H54 (cell line): Measurements from ENCODE around the gene TBXAS1.

ENCODE experiments used
- DNase-seq: peaks from one replicate; pipeline ENCODE4 v3.0.0; 2011; ENCODE audit warnings: low spot score, mixed read lengths; ENCODE audit not compliant: insufficient read length
- FAIRE-seq: peaks from 3 replicates; lab custom pipeline; 2011; peaks lifted over from hg19 to GRCh38; lab: Jason Lieb, UNC
- POLR2A ChIP-seq: IDR thresholded peaks from 2 replicates; pipeline ENCODE4 v1.6.1; 2011; ENCODE audit warnings: low read depth, mild to moderate bottlenecking, low read length

The TBXAS1 gene

DNA sequence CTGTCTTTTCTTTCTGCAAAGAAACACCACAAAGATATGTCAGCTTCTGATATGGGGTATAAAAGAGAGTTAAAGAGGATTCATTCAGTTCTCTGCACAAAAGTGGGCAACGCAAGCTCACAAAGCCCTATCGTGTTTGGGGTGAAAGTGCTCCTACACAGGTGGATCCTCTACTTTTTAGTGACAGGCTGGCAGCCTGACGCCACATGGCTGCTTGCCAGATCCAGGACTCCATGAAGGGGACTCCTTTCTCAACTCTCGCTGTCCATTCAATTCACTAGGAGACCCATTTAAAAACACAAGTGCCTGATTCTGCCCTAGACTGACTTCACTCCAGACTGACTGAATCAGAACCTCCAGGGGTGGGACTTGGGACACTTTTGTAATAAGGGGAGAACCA is 225.7 kb downstream of the TBXAS1 start:
- DNase-seq (no peak), FAIRE-seq (no peak)
- TF ChIP-seq POLR2A = no peak

DNA sequence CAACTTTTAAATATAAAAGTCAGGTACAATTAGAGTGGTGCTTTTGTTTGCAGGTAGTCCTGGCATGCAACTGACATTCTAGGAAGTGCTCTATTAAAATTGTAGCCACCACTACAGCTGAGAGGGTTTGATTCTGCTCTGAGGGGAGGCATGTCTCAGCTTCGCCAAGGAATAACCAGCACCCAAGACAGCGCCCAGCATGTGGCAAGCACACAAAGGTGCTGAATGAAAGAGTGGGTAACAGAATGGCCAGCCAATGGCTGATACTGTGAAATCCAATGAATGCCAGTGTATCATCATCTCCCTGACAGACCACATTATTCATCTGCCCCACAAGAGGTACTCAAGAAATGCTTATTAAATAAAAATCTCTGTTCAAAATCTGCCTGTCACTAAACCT is 226.8 kb downstream of the TBXAS1 start:
- TF ChIP-seq POLR2A = no peak
- no peak for DNase-seq
- no peak for FAIRE-seq

DNA sequence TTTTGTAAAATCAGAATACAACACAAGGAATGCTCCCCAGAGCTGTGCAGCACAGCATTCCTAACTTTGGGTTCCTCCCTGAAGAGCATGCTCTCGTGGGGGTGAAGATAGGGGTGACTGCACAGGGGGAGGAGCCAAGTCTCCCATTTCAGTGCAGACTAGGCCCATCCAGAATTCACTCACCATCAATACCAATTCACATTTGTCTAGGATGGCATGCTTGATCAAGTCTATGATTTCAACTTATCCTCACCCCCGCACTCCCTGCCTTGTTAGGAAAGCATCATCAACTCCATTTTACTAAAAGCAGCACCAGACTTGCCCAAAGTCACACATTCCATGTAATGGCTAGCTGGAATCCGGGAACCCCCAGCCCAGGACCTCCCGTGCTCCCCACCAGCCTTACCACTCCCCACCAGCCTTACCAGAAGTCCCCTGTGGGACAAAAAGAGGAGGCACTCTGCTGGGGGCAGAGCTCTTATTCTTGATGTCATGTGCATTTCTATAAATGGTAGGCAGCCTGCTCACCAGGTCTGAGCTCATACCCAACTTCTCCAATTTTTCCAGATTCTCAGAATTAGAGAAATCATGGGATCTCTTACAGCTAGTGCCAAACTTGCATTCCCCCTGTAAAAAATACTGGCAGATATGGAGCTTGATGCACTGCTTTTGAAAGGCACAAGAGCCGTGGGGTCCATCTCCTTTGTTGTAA is 227.5 kb downstream of the TBXAS1 start:
- DNase-seq (no peak), FAIRE-seq (no peak)
- TF ChIP-seq POLR2A = no peak

DNA sequence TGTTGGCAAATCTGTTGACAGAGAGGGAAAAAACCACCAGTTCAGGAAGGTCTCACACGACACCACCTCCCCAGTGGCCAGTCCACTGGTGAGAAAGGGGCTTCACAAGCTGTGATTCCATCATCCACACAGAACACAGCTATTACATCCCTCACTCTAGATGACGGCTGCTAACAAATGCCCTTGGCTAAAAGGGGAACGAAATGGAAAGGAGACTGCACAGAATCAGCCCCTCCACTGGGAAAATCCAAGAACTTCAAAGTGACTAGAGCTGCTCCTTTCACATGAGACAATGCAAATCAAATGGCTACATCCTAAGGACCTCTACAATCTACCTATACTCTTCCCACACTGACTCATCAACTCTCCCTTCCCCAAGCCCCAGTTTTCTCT is 228.1 kb downstream of the TBXAS1 start:
- TF ChIP-seq POLR2A = no peak
- DNase-seq = no peak
- no peak for FAIRE-seq

DNA sequence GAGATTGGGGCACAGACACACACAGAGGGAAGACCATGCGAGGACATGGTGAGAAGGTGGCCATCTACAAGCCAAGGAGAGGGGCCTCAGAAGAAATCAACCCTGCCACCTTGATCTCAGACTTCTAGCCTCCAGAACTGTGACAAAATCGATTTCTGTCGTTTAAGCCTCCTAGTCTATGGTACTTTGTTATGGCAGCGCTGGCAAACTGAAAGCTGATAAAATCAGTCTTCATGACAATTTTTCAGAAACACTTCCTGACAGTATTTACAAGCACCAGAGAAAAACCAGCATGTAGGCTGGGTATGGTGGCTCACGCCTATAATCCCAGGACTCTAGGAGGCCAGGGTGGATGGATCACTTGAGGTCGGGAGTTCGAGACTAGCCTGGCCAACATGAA is 229.5 kb downstream of the TBXAS1 start:
- FAIRE-seq = no peak
- no peak for TF ChIP-seq POLR2A
- DNase-seq = no peak

DNA sequence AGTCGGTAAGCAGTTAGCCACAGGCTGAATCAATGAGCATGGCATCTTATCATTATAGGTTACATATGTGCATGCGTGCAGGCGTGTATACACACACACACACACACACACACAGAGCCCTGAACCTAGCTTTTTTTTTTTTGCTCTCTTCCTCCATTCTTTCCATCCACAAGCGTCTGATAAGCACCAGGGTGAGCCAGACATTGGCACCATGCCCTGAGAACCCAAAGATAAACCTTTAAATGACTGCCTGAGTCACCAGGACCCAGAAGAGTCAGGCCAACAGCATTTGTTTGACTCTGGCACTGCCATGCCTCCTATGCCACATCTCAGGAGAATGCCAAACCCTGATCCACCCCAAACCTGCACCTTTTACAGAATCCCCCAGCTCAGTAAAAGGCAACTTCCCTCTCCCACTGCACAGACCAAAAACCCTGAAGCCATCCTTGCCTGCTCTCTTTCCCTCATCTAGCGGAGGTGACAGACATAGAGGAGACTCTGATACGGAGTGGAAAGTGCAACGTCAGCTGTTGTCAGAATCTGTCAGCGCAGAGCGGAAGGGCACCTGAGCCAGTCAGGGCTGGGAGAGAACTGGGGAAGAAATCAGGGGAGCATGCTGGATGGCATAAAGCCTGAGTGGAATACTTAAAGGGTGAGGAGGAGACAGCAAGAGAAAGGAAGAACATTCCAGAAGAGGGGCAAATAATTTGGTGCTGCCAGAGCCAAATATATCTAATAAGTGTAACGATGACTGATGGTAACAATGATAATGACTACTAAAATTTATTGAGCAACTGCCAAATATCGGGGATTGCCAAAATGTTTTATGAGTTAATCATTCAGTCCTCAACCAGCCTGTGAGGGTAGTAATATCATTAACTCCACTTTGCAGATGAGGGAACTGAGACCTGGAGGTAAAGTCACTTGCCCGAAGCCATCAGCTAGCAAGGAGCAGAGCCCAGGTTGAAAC is 230.5 kb downstream of the TBXAS1 start:
- FAIRE-seq (no peak), DNase-seq (peak; percentile 75)
- no peak for TF ChIP-seq POLR2A

DNA sequence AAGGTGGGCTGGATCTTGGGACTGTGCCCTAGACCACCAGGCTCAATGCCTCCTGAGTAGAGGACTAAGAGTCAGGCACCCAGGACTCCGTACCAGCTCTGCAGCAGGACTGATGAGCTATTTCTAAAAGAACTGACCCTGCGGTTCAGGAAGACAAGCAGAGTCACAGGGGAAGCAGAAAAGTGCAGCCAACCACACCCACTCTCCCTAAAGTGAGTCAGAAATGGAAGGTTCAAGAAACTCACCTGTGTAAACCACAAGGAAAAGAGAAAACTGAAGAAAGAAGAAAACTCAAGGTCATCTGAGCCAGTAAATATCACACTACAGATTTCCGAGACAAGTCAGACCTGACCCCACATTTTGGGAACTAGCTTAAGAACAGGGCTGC is 231.2 kb downstream of the TBXAS1 start:
- no peak for TF ChIP-seq POLR2A
- FAIRE-seq (no peak), DNase-seq (no peak)

DNA sequence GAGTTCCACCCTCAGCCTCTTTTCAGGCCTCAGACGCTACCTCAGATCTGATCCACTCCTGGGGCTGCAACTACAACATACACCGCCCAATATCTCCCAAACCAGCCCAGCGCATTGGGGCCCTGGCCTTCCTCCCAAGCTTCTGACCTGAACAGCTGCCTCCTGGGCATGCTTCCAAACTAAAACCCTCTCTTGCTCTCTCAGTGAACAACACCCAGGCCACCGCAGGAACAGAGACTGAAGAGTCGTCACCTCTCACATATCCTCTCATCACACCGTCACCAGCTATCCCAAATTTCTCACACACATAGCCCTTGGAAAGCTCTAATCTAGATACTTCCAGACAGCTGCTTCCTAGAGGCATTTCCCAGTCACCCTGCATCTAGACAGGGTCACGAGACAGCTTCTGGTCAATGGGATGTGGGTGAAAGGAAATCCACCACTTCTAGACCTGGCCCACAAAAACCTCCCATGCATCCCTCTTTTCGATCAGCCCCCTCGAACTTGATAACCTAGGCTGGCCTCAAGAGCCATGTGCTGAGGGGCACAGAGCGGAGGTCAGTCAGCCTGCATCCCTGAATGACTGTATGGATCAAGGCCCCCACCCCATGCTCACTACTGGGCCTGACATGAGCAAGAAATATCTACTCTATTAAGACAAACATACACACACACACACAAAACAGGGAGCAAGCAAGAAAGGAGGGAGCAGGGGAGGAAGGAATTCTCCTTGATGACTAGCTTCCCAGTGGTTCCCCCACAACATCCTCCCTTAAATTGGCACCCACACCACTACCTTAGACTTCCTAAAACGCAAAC is 231.9 kb downstream of the TBXAS1 start:
- no peak for DNase-seq
- no peak for TF ChIP-seq POLR2A
- FAIRE-seq = no peak

DNA sequence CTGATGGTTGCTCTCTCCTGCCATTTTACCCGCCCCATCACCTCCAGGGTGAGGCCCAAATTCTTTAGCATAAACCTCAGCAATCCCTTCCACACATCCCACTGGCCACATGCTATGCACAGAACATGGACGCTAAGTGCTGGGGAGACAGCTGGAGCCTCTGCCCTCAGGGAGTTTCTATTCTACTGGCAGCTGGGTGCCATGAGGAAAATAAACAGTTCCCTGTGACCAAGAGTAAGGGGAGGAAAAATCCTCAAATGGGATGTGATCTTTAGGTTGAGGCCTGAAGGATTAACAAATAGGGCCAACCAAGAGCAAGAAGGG is 232.5 kb downstream of the TBXAS1 start:
- no peak for DNase-seq
- no peak for FAIRE-seq
- TF ChIP-seq POLR2A = no peak

DNA sequence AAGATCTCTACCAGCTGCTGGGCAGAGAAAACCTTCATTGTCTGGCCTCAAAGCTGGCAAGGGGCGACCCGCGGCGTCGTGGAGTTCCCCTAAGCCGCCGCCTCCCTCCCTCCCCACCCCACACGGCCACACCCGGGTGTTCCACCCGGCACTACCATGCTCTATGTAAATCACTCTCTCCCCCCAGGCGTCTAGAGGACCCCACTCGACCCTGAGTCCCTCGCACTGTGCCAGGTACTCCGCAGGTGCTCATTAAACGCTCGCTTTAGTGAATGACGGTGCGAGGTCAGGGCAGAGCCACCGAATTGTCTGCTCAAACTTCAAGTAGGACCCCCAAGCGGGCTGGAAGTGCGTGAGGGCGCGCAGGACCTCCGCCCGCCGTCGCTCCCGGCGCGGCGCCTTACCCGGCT is 233.1 kb downstream of the TBXAS1 start:
- no peak for FAIRE-seq
- no peak for TF ChIP-seq POLR2A
- DNase-seq = no peak

DNA sequence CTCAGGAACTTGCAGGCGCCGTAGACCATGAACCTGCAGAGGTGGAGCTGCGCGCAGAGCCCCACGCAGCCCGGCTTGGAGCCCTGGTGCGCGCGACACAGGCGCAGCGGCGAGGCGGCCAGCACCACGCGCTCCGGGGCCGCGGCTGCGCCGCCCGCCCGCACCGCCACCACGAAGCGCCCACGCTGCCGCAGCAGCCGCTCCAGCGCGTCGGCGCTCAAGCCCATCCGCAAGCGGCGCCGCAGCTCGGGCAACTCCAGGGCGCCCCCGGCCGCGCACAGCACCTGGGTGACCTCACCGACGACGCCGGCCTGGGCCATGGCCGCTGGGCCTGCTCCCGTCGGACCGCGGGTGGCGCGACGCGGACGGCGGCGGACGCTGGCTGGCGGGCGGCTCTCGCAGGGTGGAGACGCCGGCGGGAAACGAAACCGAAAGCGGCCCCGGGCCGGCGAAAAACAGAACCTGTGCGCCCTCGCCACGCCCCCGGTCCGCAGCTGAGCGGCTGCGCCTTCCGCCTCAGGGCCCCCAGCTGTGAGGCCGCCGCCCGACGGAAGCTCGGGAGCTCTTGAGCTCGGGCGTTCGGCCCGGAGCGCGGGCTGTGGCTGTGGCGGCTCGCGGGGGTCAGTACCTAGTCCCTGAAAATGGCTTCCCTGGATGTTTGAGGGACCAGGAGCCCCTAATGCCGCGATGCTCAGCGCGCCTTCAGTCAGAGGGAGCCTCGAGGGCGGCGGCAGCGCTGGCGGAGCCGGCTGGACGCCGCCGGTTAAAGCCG is 233.7 kb downstream of the TBXAS1 start, which contains the start of gene PARP12:
Gene PARP12, minus strand, starts transcription at position 424 of the 772 bp plus-strand sequence. Its CDS starts 104 bp downstream, at position 320.
- DNase-seq (peak; percentile 74), FAIRE-seq (no peak)
- TF ChIP-seq POLR2A = peak; percentile 57

DNA sequence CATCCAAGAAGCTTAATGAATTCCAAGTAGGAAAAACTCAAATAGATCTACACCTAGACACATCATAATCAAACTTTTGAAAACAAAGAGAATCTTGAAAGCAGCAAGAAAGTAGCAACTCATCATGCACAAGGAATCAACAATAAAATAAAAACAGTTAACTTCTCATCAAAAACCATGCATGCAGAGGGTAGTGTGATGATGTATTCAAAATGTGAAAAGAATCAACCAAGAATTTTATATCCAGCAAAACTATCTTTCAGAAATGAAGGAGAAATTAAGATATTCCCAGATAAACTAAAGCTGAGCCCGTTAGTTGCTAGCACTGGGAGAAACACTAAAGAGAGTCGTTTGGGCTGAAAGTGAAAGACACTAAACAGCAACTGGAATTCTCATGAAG is 238.0 kb downstream of the TBXAS1 start:
- TF ChIP-seq POLR2A = no peak
- FAIRE-seq = no peak

DNA sequence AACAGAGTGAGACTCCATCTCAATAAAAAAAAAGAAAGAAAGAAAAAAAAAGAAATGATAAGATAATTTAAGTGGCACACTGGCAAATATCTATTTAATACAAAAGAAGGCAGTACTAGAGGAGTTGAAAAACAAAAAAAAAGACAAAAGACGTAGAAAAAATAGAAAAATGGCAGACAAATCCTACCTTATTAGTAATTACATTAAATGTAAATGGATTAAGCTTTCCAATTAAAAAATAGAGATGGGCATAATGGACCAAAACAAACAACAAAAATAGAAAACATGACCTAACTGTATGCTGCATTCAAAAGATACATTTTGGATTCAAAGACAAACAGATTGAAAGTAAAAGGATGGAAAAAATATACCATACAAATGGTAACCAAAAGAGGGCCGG is 239.0 kb downstream of the TBXAS1 start:
- FAIRE-seq = no peak
- TF ChIP-seq POLR2A = no peak
- DNase-seq = no peak

More for the DNA sequence above, 238.0 kb downstream of the TBXAS1 start:
- no peak for DNase-seq
